HepG2 (cell line): Measurements from ENCODE around the gene ATP8A2.

Experiments used
- ATF4 ChIP-seq, 2 experiments: fragments of 450-650 bp in 1 of 2; sonication (generic) in 1 of 2; formaldehyde crosslinking; IDR thresholded peaks; 2 replicates each; pipeline versions ENCODE4 v1.5.0 to v1.8.0; 2020 to 2022; ENCODE audit warnings: mild to moderate bottlenecking in 1 of 2, missing genetic modification reagents in 1 of 2
- ATF7-NPFF ChIP-seq: sonication (generic); formaldehyde crosslinking; IDR thresholded peaks from 2 replicates; pipeline ENCODE4 v1.8.1; 2023; ENCODE audit warnings: mild to moderate bottlenecking, low read depth, missing genetic modification reagents, moderate library complexity
- CBX5 ChIP-seq: sonication (generic); formaldehyde crosslinking; IDR thresholded peaks from 2 replicates; pipeline ENCODE4 v1.4.0; 2020; ENCODE audit warnings: missing genetic modification reagents, borderline replicate concordance
- CHD2 ChIP-seq: IDR thresholded peaks from 2 replicates; pipeline ENCODE4 v1.6.1; 2011; ENCODE audit warnings: low read depth, low read length, improper control_type of control experiment
- E2F5 ChIP-seq: sonication (generic); formaldehyde crosslinking; conservative IDR thresholded peaks from 2 replicates; pipeline ENCODE4 v1.4.0; 2020; ENCODE audit warnings: missing genetic modification reagents
- FOSL2 ChIP-seq: sonication (generic); formaldehyde crosslinking; IDR thresholded peaks from 2 replicates; pipeline ENCODE4 v1.4.0; 2020; ENCODE audit warnings: missing genetic modification reagents
- HIVEP1 ChIP-seq: sonication (generic); formaldehyde crosslinking; IDR thresholded peaks from 2 replicates; pipeline ENCODE4 v1.4.0; 2020; ENCODE audit warnings: mild to moderate bottlenecking, missing genetic modification reagents
- MAZ ChIP-seq, 2 experiments: sonication (generic) in 1 of 2; formaldehyde crosslinking in 1 of 2; IDR thresholded peaks; 2 replicates each; pipeline versions ENCODE4 v1.5.0 to v1.6.1; 2012 to 2020; ENCODE audit warnings: low read depth in 2 of 2, mild to moderate bottlenecking in 2 of 2, borderline replicate concordance in 1 of 2, improper control_type of control experiment in 1 of 2, low read length in 1 of 2, missing genetic modification reagents in 1 of 2, moderate library complexity in 1 of 2
- NR2C2 ChIP-seq: sonication (generic); formaldehyde crosslinking; IDR thresholded peaks from 2 replicates; pipeline ENCODE4 v1.4.0; 2020; ENCODE audit warnings: missing genetic modification reagents, mild to moderate bottlenecking, moderate library complexity, borderline replicate concordance
- RFX5 ChIP-seq: IDR thresholded peaks from 2 replicates; pipeline ENCODE4 v1.6.1; 2011; ENCODE audit warnings: low read depth, low read length, improper control_type of control experiment
- RNF219 ChIP-seq: sonication (generic); formaldehyde crosslinking; IDR thresholded peaks from 2 replicates; pipeline ENCODE4 v1.5.0; 2020; ENCODE audit warnings: mild to moderate bottlenecking, missing genetic modification reagents
- TAF1 ChIP-seq: sonication (generic); formaldehyde crosslinking; IDR thresholded peaks from 2 replicates; pipeline ENCODE4 v1.4.0; 2020; ENCODE audit warnings: missing genetic modification reagents
- ZNF530 ChIP-seq: sonication (generic); formaldehyde crosslinking; IDR thresholded peaks from 2 replicates; pipeline ENCODE4 v1.5.0; 2020; ENCODE audit warnings: low read depth, mild to moderate bottlenecking, missing genetic modification reagents

GRCh38 chr13:25690582-25690981, 318.8 kb downstream of the ATP8A2 start:
- TF ChIP-seq HIVEP1 (no peak), RFX5 (no peak), E2F5 (no peak), CBX5 (CRISPR knock-in tag) (no peak), MAZ (IDR thresholded peaks at IDR 0.05; ENCODE audit: borderline replicate concordance, low read depth, low read length) (no peak), MAZ (CRISPR knock-in tag; IDR thresholded peaks at IDR 0.05; ENCODE audit: low read depth) (no peak), ZNF530 (no peak), CHD2 (no peak), RNF219 (CRISPR knock-in tag) (no peak), ATF7-NPFF (CRISPR knock-in tag) (no peak), TAF1 (no peak), FOSL2 (CRISPR knock-in tag) (no peak), ATF4 (CRISPR knock-in tag; IDR thresholded peaks at IDR 0.05) (no peak), NR2C2 (CRISPR knock-in tag) (no peak)
